SK-N-SH (cell line): ENCODE measurements around the gene RAVER2. TPM values are rescaled to one million over a fixed set of nuclear protein-coding genes. Genes with fewer than 3 reads are reported as not detected.

Experiments used
- CTCF ChIA-PET: fragments of 300-600, 350-600 bp; formaldehyde crosslinking; extraction: SDS; loops from one replicate; lab custom pipeline; 2021; lab: Yijun Ruan, JAX
- POLR2A ChIA-PET: fragments of 350-600 bp; sonication (Branson Sonifier 250); formaldehyde crosslinking; extraction: SDS; loops from one replicate; lab custom pipeline; 2020; ENCODE audit warnings: antibody characterized with exemption, inconsistent platforms; lab: Yijun Ruan, JAX
- DNase-seq: peaks from one replicate; pipeline ENCODE4 v3.0.0; 2012
- H2AFZ ChIP-seq: fragments of 200-600 bp; sonication (generic); 2 replicates; pipeline ENCODE4 v1.8.1; 2016; ENCODE audit warnings: antibody characterized with exemption, mild to moderate bottlenecking, low read depth
- H3F3A ChIP-seq: fragments of 200-600 bp; sonication (generic); replicated peaks from 2 replicates; pipeline ENCODE3; 2016; ENCODE audit warnings: antibody characterized with exemption, mild to moderate bottlenecking; ENCODE audit not compliant: insufficient read depth
- H3K27ac ChIP-seq, 2 experiments: fragments of 200-500 bp in 1 of 2; fragments of 200-600 bp in 1 of 2; sonication (Bioruptor generic) in 1 of 2; sonication (generic), shearing (Covaris generic) in 1 of 2; 2 replicates each; pipeline versions ENCODE4 v1.5.1 to v1.6.1; 2014 to 2016; ENCODE audit warnings: low read depth in 2 of 2, inconsistent platforms in 1 of 2, low read length in 1 of 2, mild to moderate bottlenecking in 1 of 2, mixed read lengths in 1 of 2
- H3K27me3 ChIP-seq: fragments of 200-600 bp; sonication (generic), shearing (Covaris generic); 2 replicates; pipeline ENCODE4 v1.6.1; 2016; ENCODE audit warnings: mixed run types; ENCODE audit not compliant: insufficient read depth
- H3K36me3 ChIP-seq, 2 experiments: fragments of 200-500 bp in 1 of 2; fragments of 200-600 bp in 1 of 2; sonication (Bioruptor generic) in 1 of 2; sonication (generic) in 1 of 2; replicated peaks in 1 of 2; 2 replicates each; pipeline versions ENCODE3 to v1.5.1; 2014 to 2016; ENCODE audit warnings: low read length in 1 of 2, mild to moderate bottlenecking in 1 of 2; ENCODE audit not compliant: insufficient read depth in 2 of 2, control insufficient read depth in 1 of 2
- H3K4me1 ChIP-seq, 2 experiments: fragments of 200-500 bp in 1 of 2; fragments of 200-600 bp in 1 of 2; sonication (Bioruptor generic) in 1 of 2; sonication (generic), shearing (Covaris generic) in 1 of 2; 2 replicates each; pipeline versions ENCODE4 v1.5.1 to v1.6.1; 2014 to 2016; ENCODE audit warnings: low read depth in 1 of 2, low read length in 1 of 2, mixed run types in 1 of 2; ENCODE audit not compliant: insufficient read depth in 2 of 2, control insufficient read depth in 1 of 2
- H3K4me2 ChIP-seq: fragments of 200-600 bp; sonication (generic), shearing (Covaris generic); 2 replicates; pipeline ENCODE4 v1.6.1; 2017; ENCODE audit warnings: mixed run types
- H3K4me3 ChIP-seq, 2 experiments: fragments of 200-500 bp in 1 of 2; fragments of 200-600 bp in 1 of 2; sonication (Bioruptor generic) in 1 of 2; sonication (generic), shearing (Covaris generic) in 1 of 2; 2 replicates each; pipeline versions ENCODE4 v1.5.1 to v1.8.1; 2014 to 2016; ENCODE audit warnings: low read depth in 2 of 2, inconsistent platforms in 1 of 2, low read length in 1 of 2, mild to moderate bottlenecking in 1 of 2, mixed read lengths in 1 of 2, moderate library complexity in 1 of 2
- H3K79me2 ChIP-seq: fragments of 200-600 bp; sonication (generic); 2 replicates; pipeline ENCODE4 v1.8.1; 2017; ENCODE audit warnings: mild to moderate bottlenecking; ENCODE audit not compliant: insufficient read depth
- H3K9ac ChIP-seq: fragments of 200-600 bp; sonication (generic); 2 replicates; pipeline ENCODE4 v1.6.1; 2017; ENCODE audit warnings: mixed run types
- H3K9me2 ChIP-seq: fragments of 200-600 bp; sonication (generic); 2 replicates; pipeline ENCODE4 v1.6.1; 2017; ENCODE audit warnings: mixed run types
- H3K9me3 ChIP-seq: fragments of 200-600 bp; sonication (generic); 2 replicates; pipeline ENCODE4 v1.6.1; 2017; ENCODE audit warnings: mixed run types, mild to moderate bottlenecking, moderate library complexity
- H4K20me1 ChIP-seq: fragments of 200-600 bp; sonication (generic); 2 replicates; pipeline ENCODE4 v1.6.1; 2017; ENCODE audit warnings: mild to moderate bottlenecking, mixed run types; ENCODE audit not compliant: insufficient read depth
- ELF1 ChIP-seq: IDR thresholded peaks from 2 replicates; pipeline ENCODE4 v1.4.0; 2012
- EP300 ChIP-seq, 2 experiments: IDR thresholded peaks; 2 replicates each; pipeline versions ENCODE4 v1.4.0 to v1.6.1; 2012; ENCODE audit warnings: borderline replicate concordance in 1 of 2, low read depth in 1 of 2, low read length in 1 of 2
- FOSL2 ChIP-seq: IDR thresholded peaks from 2 replicates; pipeline ENCODE4 v1.4.0; 2012; ENCODE audit warnings: low read depth, mild to moderate bottlenecking, moderate library complexity, borderline replicate concordance
- FOXJ3 ChIP-seq: sonication (generic); formaldehyde crosslinking; IDR thresholded peaks from 2 replicates; pipeline ENCODE4 v1.5.1; 2020; ENCODE audit warnings: mild to moderate bottlenecking, missing genetic modification reagents
- FOXM1 ChIP-seq: IDR thresholded peaks from 2 replicates; pipeline ENCODE4 v1.4.0; 2012; ENCODE audit warnings: low read depth, mild to moderate bottlenecking
- GABPA ChIP-seq: IDR thresholded peaks from 2 replicates; pipeline ENCODE4 v1.4.0; 2012; ENCODE audit warnings: low read depth, mild to moderate bottlenecking
- JUND ChIP-seq: IDR thresholded peaks from 2 replicates; pipeline ENCODE4 v1.4.0; 2012
- POLR2AphosphoS5 ChIP-seq: IDR thresholded peaks from 2 replicates; pipeline ENCODE4 v1.6.1; 2012; ENCODE audit warnings: low read depth, low read length
- RCOR1 ChIP-seq: fragments of 150-350 bp; IDR thresholded peaks from 2 replicates; pipeline ENCODE4 v1.6.1; 2017; ENCODE audit warnings: antibody characterized with exemption, low read length
- TAF1 ChIP-seq: IDR thresholded peaks from 2 replicates; pipeline ENCODE4 v1.6.1; 2012; ENCODE audit warnings: low read depth, mild to moderate bottlenecking, low read length, moderate library complexity, borderline replicate concordance
- TCF12 ChIP-seq: IDR thresholded peaks from 2 replicates; pipeline ENCODE4 v1.4.0; 2012
- YY1 ChIP-seq: IDR thresholded peaks from 2 replicates; pipeline ENCODE4 v1.4.0; 2012; ENCODE audit warnings: low read depth, mild to moderate bottlenecking
- WGBS: methylation state at CpG from one replicate; pipeline ENCODE4 v1.1.6; 2017; ENCODE audit warnings: low lambda C conversion rate; 5-methylcytosine and 5-hydroxymethylcytosine counted together
- polyA plus RNA-seq, 3 experiments: library from polyadenylated mRNA; depleted of rRNA; stranded (reverse); fragments of >200 nt; gene quantifications; 2 replicates each; pipeline ENCODE4 v1.2.3, GENCODE V29; 2012
- TF ChIP-seq, protein P1 (sequence below): fragments of 200-600 bp; sonication (generic); IDR thresholded peaks from 2 replicates; pipeline ENCODE4 v1.6.1; 2017; ENCODE audit warnings: antibody characterized with exemption, mild to moderate bottlenecking, moderate library complexity
- TF ChIP-seq, protein P2 (sequence below): IDR thresholded peaks from 2 replicates; pipeline ENCODE4 v1.4.0; 2012; ENCODE audit warnings: low read depth, borderline replicate concordance
- TF ChIP-seq, protein P3 (sequence below): fragments of 150-350 bp; IDR thresholded peaks from 2 replicates; pipeline ENCODE4 v1.6.1; 2016; ENCODE audit warnings: mild to moderate bottlenecking, low read depth, low read length
- TF ChIP-seq, protein P4 (sequence below): IDR thresholded peaks from 2 replicates; pipeline ENCODE4 v1.4.0; 2012; ENCODE audit warnings: low read depth
- TF ChIP-seq, protein P5 (sequence below): fragments of 150-350 bp; IDR thresholded peaks from 2 replicates; pipeline ENCODE4 v1.6.1; 2017; ENCODE audit warnings: antibody characterized with exemption, low read length, low read depth, borderline replicate concordance

The RAVER2 gene
- polyA plus RNA-seq, 1 of the 3 experiments (the other 2 are of a cell fraction) = 7.3 TPM

DNA sequence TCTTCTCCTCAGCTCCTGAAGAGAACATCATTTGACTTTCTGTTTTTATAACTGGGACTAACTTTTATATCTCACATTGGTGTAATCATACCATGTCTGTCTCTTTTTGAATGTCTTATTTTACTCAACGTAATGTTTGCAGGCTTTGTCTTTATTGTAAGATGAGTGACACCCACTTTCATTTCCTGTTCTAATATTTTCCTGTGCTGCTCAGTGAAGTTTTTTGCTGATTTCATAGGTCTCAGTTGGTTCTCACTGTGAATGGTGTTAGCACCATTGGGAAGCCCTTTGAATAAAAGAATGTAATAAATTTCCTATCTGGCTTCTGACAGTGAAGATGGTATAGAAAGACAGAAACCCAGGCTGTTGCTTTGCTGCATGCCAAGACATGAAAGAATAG is 84.0 kb downstream of the RAVER2 start:
- peaks cover 29 to 35% of the 10 kb centered on the region in 2 experiments for H3K36me3 ChIP-seq
- POLR2A ChIA-PET = no interaction called here
- TF ChIP-seq FOSL2 (no peak), FOXM1 (no peak), JUND (no peak), POLR2AphosphoS5 (no peak), RCOR1 (no peak), GABPA (no peak), YY1 (no peak), TAF1 (no peak), EP300 (IDR thresholded peaks at IDR 0.05; ENCODE audit: borderline replicate concordance in 1 of 2, low read depth in 1 of 2, low read length in 1 of 2) (no peak), ELF1 (no peak), TCF12 (no peak), FOXJ3 (CRISPR knock-in tag) (no peak)
- TF ChIP-seq, protein P1, sequence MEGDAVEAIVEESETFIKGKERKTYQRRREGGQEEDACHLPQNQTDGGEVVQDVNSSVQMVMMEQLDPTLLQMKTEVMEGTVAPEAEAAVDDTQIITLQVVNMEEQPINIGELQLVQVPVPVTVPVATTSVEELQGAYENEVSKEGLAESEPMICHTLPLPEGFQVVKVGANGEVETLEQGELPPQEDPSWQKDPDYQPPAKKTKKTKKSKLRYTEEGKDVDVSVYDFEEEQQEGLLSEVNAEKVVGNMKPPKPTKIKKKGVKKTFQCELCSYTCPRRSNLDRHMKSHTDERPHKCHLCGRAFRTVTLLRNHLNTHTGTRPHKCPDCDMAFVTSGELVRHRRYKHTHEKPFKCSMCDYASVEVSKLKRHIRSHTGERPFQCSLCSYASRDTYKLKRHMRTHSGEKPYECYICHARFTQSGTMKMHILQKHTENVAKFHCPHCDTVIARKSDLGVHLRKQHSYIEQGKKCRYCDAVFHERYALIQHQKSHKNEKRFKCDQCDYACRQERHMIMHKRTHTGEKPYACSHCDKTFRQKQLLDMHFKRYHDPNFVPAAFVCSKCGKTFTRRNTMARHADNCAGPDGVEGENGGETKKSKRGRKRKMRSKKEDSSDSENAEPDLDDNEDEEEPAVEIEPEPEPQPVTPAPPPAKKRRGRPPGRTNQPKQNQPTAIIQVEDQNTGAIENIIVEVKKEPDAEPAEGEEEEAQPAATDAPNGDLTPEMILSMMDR = no peak
- TF ChIP-seq, protein P2, sequence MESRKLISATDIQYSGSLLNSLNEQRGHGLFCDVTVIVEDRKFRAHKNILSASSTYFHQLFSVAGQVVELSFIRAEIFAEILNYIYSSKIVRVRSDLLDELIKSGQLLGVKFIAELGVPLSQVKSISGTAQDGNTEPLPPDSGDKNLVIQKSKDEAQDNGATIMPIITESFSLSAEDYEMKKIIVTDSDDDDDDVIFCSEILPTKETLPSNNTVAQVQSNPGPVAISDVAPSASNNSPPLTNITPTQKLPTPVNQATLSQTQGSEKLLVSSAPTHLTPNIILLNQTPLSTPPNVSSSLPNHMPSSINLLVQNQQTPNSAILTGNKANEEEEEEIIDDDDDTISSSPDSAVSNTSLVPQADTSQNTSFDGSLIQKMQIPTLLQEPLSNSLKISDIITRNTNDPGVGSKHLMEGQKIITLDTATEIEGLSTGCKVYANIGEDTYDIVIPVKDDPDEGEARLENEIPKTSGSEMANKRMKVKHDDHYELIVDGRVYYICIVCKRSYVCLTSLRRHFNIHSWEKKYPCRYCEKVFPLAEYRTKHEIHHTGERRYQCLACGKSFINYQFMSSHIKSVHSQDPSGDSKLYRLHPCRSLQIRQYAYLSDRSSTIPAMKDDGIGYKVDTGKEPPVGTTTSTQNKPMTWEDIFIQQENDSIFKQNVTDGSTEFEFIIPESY = no peak
- TF ChIP-seq, protein P3, sequence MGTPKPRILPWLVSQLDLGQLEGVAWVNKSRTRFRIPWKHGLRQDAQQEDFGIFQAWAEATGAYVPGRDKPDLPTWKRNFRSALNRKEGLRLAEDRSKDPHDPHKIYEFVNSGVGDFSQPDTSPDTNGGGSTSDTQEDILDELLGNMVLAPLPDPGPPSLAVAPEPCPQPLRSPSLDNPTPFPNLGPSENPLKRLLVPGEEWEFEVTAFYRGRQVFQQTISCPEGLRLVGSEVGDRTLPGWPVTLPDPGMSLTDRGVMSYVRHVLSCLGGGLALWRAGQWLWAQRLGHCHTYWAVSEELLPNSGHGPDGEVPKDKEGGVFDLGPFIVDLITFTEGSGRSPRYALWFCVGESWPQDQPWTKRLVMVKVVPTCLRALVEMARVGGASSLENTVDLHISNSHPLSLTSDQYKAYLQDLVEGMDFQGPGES = no peak
- TF ChIP-seq, protein P4, sequence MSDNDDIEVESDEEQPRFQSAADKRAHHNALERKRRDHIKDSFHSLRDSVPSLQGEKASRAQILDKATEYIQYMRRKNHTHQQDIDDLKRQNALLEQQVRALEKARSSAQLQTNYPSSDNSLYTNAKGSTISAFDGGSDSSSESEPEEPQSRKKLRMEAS = no peak
- TF ChIP-seq, protein P5, sequence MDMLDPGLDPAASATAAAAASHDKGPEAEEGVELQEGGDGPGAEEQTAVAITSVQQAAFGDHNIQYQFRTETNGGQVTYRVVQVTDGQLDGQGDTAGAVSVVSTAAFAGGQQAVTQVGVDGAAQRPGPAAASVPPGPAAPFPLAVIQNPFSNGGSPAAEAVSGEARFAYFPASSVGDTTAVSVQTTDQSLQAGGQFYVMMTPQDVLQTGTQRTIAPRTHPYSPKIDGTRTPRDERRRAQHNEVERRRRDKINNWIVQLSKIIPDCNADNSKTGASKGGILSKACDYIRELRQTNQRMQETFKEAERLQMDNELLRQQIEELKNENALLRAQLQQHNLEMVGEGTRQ = no peak
- no peaks in the 10 kb centered on the region for H3K27me3 ChIP-seq
- H3K4me2 ChIP-seq = no peak overlapping the region
- H3K4me1 ChIP-seq = no peaks in the 10 kb centered on the region; a peak in 2 of 4 replicates
- H3K27ac ChIP-seq = no peak overlapping the region
- no peak for DNase-seq
- H3K9me2 ChIP-seq = no peaks in the 10 kb centered on the region
- no peaks in the 10 kb centered on the region for H3K9me3 ChIP-seq
- H2AFZ ChIP-seq = no peak overlapping the region
- CTCF ChIA-PET = interaction anchor here (1.6 kb wide), 1 partner anchor 560 kb away, joined by 5 read pairs; no protein-coding TSS in a partner anchor
- H3F3A ChIP-seq = no peaks in the 10 kb centered on the region
- no peak overlapping the region for H3K4me3 ChIP-seq
- H3K79me2 ChIP-seq = no peaks in the 10 kb centered on the region
- H3K9ac ChIP-seq = no peak overlapping the region
- H4K20me1 ChIP-seq = no peaks in the 10 kb centered on the region
- WGBS = 94% methylated on average over 1 of the region's 1 CpG
